Activated CD4-positive, alpha-beta T cell treated with anti-CD3 and anti-CD28 coated beads, Interleukin-2, amount 10 ng/mL, durations not matched to agents 7 days and 5 days (primary cell): Measurements from ENCODE around the gene NPY4R. TPM values are rescaled to one million over a fixed set of nuclear protein-coding genes. Genes with fewer than 3 reads are reported as not detected.
"Not testable (repeated sequence)": the region's sequence is repeated elsewhere in the genome, so short reads cannot be mapped to it uniquely, and the experiment has no call there.

ENCODE experiments used
- CTCF ChIA-PET: fragments of 350-600 bp; sonication (Branson Sonifier 250); formaldehyde crosslinking; loops from one replicate; lab custom pipeline; 2021; ENCODE audit warnings: antibody characterized with exemption; lab: Charles Lee
- POLR2A ChIA-PET: fragments of 350-600 bp; sonication (Branson Sonifier 250); formaldehyde crosslinking; loops from one replicate; lab custom pipeline; 2021; ENCODE audit warnings: antibody characterized with exemption; lab: Charles Lee
- DNase-seq: peaks from one replicate; pipeline ENCODE4 v3.0.0-alpha.2; 2020
- H3K27ac Mint-ChIP-seq: one replicate; pipeline ENCODE4 v1.8.0; 2021; ENCODE audit warnings: mild to moderate bottlenecking, moderate library complexity, mixed read lengths
- H3K27me3 Mint-ChIP-seq: one replicate; pipeline ENCODE4 v1.8.0; 2021; ENCODE audit warnings: mixed read lengths
- H3K36me3 Mint-ChIP-seq: one replicate; pipeline ENCODE4 v1.8.0; 2021; ENCODE audit warnings: low read depth, mixed read lengths
- H3K4me1 Mint-ChIP-seq: one replicate; pipeline ENCODE4 v1.8.0; 2021; ENCODE audit warnings: mixed read lengths
- H3K4me3 Mint-ChIP-seq: one replicate; pipeline ENCODE4 v1.8.0; 2021; ENCODE audit warnings: mild to moderate bottlenecking, moderate library complexity, mixed read lengths
- H3K9me3 Mint-ChIP-seq: one replicate; pipeline ENCODE4 v1.8.0; 2021; ENCODE audit warnings: mixed read lengths
- total RNA-seq, 2 experiments: library from RNA; stranded (reverse); gene quantifications; one replicate each; pipeline ENCODE4 v1.2.3, GENCODE V29; 2021

Gene NPY4R
- total RNA-seq, 2 experiments from 2014 or later: not detected

DNA sequence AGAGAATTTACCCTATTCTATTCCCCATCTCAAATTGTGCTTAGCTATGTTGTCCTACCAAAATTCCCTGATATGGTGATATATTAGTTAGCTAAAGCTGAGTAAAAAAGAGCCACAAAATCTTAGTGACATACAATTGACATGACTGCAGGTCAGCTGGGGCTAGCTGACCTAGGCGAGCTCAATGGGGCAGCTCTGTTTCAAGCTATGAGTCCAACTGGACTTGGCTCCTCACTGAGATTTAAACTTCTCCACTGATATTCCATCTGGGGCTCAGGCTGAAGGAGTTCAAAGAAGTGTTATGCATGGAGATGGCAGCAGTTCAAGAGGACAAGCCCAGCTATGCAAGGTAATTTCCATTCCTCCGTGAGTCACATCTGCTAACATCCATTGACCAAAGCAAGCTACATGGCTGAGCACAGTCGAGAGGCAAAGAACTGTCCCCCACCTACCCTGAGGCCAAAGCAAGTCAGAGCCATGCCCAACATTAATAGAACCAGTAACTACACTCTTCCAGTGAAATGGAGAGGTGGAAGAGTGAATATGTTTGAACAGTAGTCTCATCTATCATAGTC, 9.1 kb upstream of the NPY4R start:
- POLR2A ChIA-PET, H3K27me3 Mint-ChIP-seq, H3K36me3 Mint-ChIP-seq, H3K27ac Mint-ChIP-seq, DNase-seq, H3K4me3 Mint-ChIP-seq, H3K9me3 Mint-ChIP-seq, H3K4me1 Mint-ChIP-seq, CTCF ChIA-PET: not testable (repeated sequence)

DNA sequence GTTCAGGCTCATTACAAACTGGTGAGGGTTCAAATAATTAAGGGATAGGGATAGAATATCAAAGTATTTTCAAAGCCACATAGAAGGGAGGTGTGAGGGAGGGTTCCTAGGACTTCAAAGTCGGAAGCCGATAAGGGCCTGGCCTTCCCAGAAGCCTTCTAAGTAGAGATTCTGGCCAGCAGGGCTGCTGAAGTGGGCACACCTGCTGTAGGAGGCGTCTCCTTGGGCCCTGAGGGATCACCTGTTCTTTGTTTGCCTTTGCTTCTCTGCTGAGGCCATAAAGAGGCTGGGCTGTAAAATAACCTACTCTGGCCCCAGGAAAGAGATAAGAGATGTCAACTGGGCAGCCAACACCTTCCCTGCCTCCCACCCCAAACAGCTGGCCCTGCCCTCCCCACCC, 8.0 kb upstream of the NPY4R start:
- H3K4me3 Mint-ChIP-seq, CTCF ChIA-PET, H3K36me3 Mint-ChIP-seq, H3K27ac Mint-ChIP-seq, H3K4me1 Mint-ChIP-seq, H3K9me3 Mint-ChIP-seq, DNase-seq, H3K27me3 Mint-ChIP-seq, POLR2A ChIA-PET: not testable (repeated sequence)

DNA sequence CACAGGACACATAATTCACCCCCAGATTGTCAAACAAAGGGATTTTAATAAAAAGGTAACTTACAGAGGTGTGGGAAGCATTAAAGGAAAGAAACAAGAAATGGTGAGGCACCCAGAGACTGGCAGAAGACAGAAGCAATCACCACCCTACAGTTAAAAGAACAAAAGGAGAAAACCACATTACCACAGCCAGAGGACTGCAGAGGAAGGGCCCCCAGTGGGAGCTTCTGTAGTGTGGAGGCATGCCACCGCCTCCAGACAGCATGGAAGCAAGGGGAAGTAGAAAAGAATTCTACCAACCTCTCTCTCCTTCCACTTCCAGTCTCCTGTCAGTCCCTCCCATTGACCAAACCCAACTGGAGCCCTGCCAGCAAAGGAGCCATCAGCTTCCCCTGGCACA, 4.4 kb upstream of the NPY4R start:
- CTCF ChIA-PET, H3K27ac Mint-ChIP-seq, H3K9me3 Mint-ChIP-seq, H3K4me3 Mint-ChIP-seq, H3K4me1 Mint-ChIP-seq, H3K27me3 Mint-ChIP-seq, POLR2A ChIA-PET, DNase-seq, H3K36me3 Mint-ChIP-seq: not testable (repeated sequence)

- H3K4me3 Mint-ChIP-seq, H3K9me3 Mint-ChIP-seq, CTCF ChIA-PET, H3K36me3 Mint-ChIP-seq, H3K27ac Mint-ChIP-seq, H3K4me1 Mint-ChIP-seq, H3K27me3 Mint-ChIP-seq, DNase-seq, POLR2A ChIA-PET: not testable (repeated sequence)
These were observed 2.5 kb upstream of the NPY4R start for GRCh38 chr10:46468119-46468809.

DNA sequence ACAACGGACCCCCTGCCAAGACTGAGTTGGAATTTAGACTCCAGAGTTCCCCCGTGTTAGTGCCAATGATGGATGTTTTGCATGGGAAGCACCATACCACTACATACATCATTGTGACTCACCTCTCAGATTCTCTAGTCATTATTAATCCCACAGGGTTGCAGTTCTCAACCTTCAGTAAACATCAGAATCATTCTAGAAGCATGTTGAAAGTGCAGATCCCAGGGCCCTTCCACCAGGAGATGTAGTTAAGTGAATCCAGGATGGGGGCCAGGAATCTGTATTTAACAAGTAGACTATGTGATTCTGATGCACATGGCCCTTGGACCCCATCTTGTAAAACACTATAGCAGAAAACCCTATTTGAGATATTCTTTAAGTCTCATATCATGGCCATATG, 2.1 kb downstream of the NPY4R start:
- H3K27me3 Mint-ChIP-seq, H3K9me3 Mint-ChIP-seq, DNase-seq, H3K27ac Mint-ChIP-seq, H3K36me3 Mint-ChIP-seq, H3K4me1 Mint-ChIP-seq, POLR2A ChIA-PET, H3K4me3 Mint-ChIP-seq, CTCF ChIA-PET: not testable (repeated sequence)

DNA sequence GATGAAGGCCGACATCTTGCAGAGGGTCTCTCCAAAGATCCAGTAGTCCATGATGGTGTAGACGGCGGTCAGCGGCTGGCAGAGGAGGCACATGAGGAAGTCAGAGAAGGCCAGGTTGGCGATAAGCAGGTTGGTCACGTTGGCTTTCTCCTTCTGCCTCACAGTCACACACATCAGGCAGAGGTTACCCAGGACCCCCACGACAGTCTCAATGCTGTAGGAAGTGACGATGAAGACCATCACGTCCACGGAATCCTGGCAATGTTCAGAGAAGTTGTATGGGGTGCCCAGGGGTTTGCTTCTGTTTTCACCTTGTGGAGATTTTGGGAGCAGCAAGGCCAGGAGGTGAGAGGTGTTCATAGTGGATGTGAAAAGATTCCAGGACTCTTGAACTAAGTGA, 3.5 kb downstream of the NPY4R start:
- H3K9me3 Mint-ChIP-seq, POLR2A ChIA-PET, H3K27me3 Mint-ChIP-seq, H3K4me3 Mint-ChIP-seq, CTCF ChIA-PET, DNase-seq, H3K36me3 Mint-ChIP-seq, H3K27ac Mint-ChIP-seq, H3K4me1 Mint-ChIP-seq: not testable (repeated sequence)

DNA sequence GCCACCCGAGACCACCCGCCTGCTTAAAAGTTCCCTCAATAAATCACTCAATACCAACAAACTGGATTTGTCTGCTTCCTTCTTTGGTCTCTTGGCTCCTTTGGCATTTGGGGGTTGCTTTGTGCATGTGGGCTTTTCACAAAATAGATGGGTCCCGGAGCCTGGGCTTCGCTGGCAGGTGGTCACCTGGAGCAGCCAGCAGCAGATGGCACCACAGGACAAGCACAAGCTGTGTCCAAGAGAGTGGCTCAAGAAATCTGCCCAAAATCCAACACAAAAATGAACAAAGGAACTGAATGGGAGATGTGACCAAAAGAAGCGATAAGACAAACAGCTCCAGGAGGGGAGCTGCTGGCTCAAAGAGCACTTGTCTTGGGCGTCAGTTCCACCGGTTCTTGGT, 6.2 kb downstream of the NPY4R start:
- H3K4me3 Mint-ChIP-seq, DNase-seq, H3K27me3 Mint-ChIP-seq, CTCF ChIA-PET, H3K9me3 Mint-ChIP-seq, H3K4me1 Mint-ChIP-seq, H3K36me3 Mint-ChIP-seq, POLR2A ChIA-PET, H3K27ac Mint-ChIP-seq: not testable (repeated sequence)

DNA sequence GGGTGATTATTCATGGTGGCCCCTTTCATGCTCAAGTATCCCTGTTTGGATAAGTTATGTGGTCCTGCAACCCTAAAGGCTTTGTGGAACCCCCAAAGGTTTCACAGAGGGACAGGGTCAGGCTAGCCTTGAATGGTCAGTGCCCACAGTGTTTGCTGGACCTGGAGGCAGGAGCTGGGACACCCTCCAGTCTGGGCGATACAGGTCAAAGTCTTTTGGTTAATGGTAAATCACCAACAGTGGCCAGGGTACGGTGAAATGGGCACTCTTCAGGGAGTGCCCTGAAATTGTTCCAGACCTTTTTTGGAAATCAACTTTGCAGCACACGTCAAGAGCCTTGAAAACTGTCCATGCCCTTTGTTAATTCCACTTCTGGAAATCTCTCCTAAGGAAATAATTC, 8.7 kb downstream of the NPY4R start:
- H3K27ac Mint-ChIP-seq, DNase-seq, H3K4me3 Mint-ChIP-seq, H3K27me3 Mint-ChIP-seq, H3K4me1 Mint-ChIP-seq, H3K9me3 Mint-ChIP-seq, POLR2A ChIA-PET, CTCF ChIA-PET, H3K36me3 Mint-ChIP-seq: not testable (repeated sequence)

DNA sequence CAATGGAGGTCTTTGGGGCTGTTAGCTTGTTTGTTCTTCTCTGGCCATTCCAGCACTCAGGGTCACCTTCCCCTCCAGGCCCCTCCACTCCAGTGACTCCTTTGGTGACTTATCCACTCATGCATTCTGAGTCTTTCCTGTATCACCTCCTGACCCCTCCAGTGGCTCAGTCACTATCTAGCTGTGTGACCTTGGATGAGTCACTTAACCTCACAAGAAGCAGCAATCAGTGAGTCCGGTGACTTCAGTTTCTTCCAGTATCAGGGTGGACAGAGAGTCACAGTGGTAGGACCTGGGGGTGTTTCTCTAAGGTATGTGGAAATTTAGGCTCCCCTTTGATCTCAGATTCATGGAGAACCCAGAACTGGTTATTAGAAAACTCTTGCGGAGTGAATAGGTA, 9.8 kb downstream of the NPY4R start:
- H3K27ac Mint-ChIP-seq, POLR2A ChIA-PET: not testable (repeated sequence)

GRCh38 chr10:46451365-46451764, 14.4 kb downstream of the NPY4R start:
- H3K9me3 Mint-ChIP-seq, H3K27me3 Mint-ChIP-seq, H3K4me3 Mint-ChIP-seq, CTCF ChIA-PET, DNase-seq, POLR2A ChIA-PET, H3K4me1 Mint-ChIP-seq, H3K36me3 Mint-ChIP-seq, H3K27ac Mint-ChIP-seq: not testable (repeated sequence)

More for the DNA sequence above, 9.8 kb downstream of the NPY4R start:
- H3K4me1 Mint-ChIP-seq, H3K4me3 Mint-ChIP-seq, H3K36me3 Mint-ChIP-seq, CTCF ChIA-PET, H3K27me3 Mint-ChIP-seq, H3K9me3 Mint-ChIP-seq, DNase-seq: not testable (repeated sequence)

GRCh38 chr10:46450829-46451228, 14.9 kb downstream of the NPY4R start:
- CTCF ChIA-PET, H3K27me3 Mint-ChIP-seq, POLR2A ChIA-PET, H3K36me3 Mint-ChIP-seq, H3K4me1 Mint-ChIP-seq, H3K27ac Mint-ChIP-seq, H3K4me3 Mint-ChIP-seq, H3K9me3 Mint-ChIP-seq, DNase-seq: not testable (repeated sequence)

GRCh38 chr10:46447439-46447838, 18.3 kb downstream of the NPY4R start:
- H3K4me3 Mint-ChIP-seq, H3K4me1 Mint-ChIP-seq, H3K27me3 Mint-ChIP-seq, H3K9me3 Mint-ChIP-seq, H3K36me3 Mint-ChIP-seq, POLR2A ChIA-PET, CTCF ChIA-PET, H3K27ac Mint-ChIP-seq, DNase-seq: not testable (repeated sequence)

DNA sequence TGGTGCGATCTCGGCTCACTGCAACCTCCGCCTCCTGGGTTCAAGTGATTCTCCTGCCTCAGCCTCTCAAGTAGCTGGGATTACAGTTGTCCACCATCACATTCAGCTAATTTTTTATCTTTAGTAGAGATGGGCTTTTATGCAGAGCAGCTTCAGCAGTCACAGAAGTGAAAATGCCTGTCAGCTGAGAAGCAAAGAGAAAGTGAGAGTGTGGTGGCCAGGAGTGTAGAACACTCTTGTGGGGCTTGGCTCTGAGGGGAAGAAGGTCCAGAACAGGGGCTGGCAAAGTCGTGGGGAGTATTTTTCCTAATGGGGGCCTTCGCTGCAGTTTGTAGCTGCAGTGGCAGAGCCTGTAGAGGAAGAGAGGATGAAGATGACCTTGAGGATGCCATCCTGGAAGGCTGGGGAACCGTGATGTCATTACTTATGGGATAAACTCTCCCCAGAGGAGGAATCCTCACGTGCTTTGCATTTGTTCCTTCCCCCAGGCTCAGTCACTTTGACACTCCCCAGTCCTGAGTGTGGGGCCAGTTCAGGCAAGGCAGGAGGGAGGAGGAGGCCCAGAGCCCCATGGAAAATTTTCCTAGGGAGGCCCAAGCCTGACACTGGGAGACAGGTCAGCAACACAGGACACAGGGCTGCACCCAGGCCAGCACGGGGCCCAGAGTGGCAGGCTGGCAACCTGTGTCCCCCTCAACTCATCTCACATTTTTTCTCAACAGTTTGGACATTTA, 20.2 kb downstream of the NPY4R start:
- H3K27me3 Mint-ChIP-seq, POLR2A ChIA-PET, CTCF ChIA-PET, H3K4me1 Mint-ChIP-seq, DNase-seq, H3K4me3 Mint-ChIP-seq, H3K36me3 Mint-ChIP-seq, H3K9me3 Mint-ChIP-seq, H3K27ac Mint-ChIP-seq: not testable (repeated sequence)

GRCh38 chr10:46443422-46443821, 22.3 kb downstream of the NPY4R start:
- H3K27ac Mint-ChIP-seq, H3K27me3 Mint-ChIP-seq, DNase-seq, H3K9me3 Mint-ChIP-seq, H3K36me3 Mint-ChIP-seq, H3K4me1 Mint-ChIP-seq, H3K4me3 Mint-ChIP-seq, CTCF ChIA-PET, POLR2A ChIA-PET: not testable (repeated sequence)
